Stimulated activated CD8-positive, alpha-beta memory T cell treated with anti-CD3 and anti-CD28 coated beads, Interleukin-12 subunit alpha, Interleukin-12 subunit beta, amount 100 ng/mL, for 24 hours (primary cell): ENCODE results near the gene ZNF576.
"Not testable (repeated sequence)": the region's sequence is repeated elsewhere in the genome, so short reads cannot be mapped to it uniquely, and the experiment has no call there.

Experiments
- DNase-seq: peaks from one replicate; pipeline ENCODE4 v3.0.0-alpha.2; 2020; ENCODE audit errors: extremely low read depth

The ZNF576 gene

DNA sequence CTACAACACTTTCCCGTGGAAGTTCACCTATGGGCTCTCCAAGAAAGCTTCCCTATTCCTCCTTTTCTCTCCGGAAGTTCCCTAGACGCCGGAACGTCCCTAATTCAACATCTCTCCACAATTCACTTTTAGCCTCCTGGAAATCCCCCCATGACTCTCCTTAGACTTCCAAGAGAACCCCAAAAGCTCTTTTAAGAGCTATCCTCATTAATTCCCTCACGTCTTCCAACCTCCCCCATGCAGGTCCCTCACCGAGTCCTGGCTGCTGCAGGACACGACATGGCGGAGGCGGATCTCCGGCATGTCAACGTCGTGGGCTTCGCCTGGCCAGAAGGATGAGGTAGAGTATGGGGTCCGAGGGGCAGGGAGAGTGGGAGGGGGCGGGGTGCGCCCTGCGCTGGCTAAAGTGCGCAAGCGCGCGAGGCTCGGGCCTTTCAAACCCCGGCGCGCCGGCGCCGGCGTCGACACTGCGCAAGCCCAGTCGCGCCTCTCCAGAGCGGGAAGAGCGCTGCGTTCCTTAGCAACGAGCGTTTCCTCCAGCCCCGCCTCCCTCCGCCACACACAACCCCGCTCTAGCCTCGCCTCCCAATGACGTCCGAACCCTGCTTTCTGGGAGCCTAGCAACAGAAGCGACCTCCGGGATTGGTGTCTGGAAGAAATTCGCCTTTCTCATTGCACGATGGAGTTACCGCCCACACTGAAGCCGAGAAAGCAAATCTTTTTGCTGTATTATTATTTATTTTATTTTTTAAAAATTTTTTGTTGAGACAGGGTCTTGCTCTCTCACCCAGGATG, 21.0 kb upstream of the ZNF576 start, which contains the start of the genes PINLYP and XRCC1:
PINLYP (plus strand) TSS at position 646 of the 795 bp plus-strand sequence. CDS start 1,391 bp downstream, outside the sequence.
XRCC1 (minus strand) TSS at position 372 of the 795 bp plus-strand sequence; CDS start at position 303, 69 bp downstream.
- peak; percentile 95 for DNase-seq

DNA sequence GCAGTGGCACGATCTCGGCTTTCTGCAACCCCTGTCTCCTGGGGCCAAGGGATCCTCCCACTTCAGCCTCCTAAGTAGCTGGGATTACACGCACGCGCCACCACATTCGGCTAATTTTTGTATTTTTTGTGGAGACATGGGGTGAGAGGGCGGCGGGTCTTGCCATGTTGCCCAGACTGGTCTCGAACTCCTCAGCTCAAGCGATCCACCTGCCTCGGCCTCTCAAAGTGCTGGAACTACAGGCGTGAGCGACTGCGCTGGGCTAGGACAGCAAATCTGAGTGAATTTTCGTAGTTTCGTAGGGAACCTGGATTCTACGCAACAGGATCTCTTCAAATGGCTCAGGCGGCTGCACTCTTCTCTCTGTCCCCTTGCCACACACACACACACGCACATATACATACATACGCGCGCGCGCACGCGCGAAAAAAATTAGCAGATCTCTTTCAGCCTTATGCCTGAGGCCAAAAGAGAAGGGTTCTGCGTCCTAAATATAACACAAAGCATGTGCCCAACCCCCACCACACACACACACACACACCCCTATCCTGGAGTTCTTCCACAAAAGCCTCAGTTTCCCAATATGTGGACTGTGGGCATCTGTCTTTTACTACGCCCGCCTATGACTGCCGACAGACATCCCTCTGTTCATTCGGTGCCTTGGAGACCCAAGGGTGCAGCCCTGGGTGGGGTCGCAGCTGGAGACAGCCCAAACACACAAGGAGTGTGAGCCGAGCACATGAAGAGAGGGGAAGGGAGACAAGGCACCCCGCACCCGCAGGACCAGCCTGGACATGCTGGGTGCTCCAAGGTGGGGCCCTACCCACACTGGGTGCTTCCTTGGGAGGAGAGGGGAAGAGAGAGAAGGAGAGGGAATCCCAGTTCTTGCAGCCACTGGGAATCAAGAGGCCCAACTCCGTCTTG, 20.2 kb upstream of the ZNF576 start:
- DNase-seq = no peak

DNA sequence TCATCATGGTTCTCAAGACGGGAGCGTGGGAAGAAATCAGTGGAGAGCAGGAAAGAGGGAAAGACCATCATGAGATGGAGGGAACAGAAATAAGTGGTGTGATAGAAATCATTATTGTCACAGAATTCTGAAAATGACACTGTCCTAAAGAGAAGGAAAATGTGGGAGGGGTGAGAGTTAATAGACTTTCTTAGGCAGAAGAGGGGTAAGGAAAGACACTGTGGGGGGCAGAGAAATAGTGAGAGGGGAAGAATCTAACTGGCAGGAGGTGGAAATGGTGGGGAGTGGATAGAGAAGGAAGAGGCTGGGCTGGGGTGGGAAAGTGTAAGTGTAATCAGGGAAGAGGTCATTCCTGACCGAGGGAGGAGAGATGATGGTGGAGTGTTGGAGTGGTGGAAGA, 17.6 kb upstream of the ZNF576 start:
- DNase-seq = no peak

DNA sequence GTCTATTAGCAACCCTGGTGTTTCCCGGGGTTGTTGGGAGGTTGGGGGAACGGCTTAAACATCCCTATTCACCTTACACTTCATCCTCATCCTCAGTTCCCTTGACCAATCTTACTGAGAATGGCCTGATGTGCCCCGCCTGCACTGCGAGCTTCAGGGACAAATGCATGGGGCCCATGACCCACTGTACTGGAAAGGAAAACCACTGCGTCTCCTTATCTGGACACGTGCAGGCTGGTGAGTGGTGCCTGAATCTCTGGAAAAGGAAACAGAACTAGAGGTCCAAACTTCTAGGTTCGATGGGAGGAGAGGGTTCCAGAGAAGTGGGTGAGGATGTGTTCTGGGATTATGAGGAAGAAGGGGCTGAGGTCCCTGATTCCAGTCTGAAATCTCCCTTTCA, 14.9 kb upstream of the ZNF576 start:
- no peak for DNase-seq

DNA sequence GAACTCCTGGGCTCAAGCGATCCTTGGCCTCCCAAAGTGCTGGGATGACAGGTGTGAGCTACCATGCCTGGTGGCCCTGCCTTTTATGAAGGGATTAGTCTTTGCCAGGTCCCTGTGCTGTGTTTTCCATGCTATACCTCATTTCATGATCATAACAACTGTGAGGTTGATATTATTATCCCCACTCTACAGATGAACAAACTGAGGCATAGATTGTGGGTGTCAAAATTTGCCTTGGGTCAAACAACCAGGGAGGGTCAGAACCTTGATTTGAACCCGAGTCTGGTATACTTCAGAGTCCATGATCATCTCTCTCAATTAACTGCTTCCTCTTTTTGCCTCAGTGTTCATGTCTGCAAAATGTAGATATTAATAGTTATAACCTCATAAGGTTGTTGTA, 13.9 kb upstream of the ZNF576 start:
- DNase-seq = no peak

DNA sequence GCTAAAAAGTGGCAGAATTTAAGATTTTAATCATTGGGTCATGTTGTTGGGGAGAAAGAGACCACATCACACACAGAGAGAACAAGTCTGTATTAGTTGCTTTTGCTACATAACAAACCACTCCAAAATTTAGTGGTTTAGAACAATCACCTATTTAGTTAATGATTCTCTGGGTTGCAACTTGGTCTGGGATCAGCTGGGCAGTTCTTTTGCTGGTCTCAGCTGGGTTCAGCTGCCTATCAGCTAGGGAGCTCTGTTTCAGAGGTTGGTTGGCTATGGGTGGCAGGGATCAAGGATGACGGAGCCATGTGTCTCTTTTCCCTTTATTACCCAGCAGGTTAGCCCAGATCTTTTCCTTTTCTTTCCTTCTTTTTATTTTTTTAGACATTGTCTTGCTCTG, 11.9 kb upstream of the ZNF576 start:
- DNase-seq = no peak

DNA sequence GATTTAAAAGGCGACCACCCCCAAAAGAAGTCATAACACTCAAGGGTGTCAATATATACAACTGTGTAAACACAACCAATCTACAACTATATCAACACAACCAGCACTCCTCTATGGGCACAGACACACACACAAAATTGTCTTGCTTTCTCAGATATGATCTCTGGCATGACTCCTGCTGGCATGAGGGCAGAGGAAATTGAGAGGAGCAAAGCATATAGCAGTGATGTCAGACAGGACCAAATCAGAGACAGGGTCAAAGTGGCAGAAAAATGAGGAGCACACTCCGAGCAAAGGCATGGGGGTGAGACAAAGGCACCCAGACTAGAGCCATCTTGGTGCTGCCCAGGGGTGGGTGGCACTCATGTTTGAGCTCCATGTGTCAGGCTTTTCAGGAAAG, 10.0 kb upstream of the ZNF576 start:
- DNase-seq = no peak

DNA sequence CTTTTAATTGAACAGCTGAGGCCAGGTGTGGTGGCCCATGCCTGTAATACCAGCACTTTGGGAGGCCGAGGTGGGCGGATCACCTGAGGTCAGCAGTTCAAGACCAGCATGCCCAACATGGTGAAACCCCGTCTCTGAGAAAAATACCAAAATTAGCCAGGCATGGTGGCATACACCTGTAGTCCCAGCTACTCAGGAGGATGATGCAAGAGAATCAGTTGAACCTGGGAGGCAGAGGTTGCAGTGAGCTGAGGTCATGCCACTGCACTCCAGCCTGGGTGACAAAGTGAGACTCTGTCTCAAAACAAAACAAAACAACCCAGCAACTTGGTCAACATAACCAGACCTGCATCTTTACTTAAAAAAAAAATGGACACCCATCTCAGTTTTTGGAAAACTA, 9.4 kb upstream of the ZNF576 start:
- DNase-seq = not testable (repeated sequence)

DNA sequence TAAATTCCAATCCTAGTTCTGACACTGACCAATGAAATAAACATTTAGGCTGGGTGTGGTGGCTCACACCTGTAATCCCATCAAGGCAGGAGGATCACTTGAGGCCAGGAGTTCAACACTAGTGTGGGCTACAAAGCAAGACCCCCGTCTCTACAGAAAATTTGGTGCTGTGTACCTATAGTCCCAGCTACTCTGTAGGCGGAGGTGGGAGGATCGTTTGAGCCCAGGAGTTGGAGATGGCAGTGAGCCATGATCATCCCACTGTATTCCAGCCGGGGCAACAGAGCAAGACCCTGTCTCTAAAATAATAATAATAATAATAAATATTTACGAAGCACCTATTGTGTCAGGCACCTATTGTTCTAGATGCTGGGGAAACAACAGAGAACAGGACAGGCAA, 7.1 kb upstream of the ZNF576 start:
- DNase-seq = no peak

DNA sequence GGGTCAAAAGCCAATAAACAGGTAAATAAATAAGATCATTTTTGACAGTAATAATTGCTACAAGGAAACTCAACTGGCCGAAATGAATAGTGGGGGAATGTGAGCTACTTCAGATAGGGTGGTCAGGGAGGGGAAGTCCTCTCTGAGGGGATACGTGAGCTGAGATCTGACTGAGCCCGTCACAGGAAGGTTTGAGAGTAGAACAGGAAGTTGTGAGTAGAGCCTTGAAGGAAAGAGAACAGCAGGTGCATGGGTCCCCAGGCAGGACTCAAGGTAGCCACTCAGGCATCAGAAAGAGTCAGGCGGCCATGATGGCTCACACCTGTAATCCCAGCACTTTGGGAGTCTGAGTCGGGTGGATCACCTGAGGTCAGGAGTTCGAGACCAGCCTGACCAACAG, 6.7 kb upstream of the ZNF576 start:
- DNase-seq = no peak

DNA sequence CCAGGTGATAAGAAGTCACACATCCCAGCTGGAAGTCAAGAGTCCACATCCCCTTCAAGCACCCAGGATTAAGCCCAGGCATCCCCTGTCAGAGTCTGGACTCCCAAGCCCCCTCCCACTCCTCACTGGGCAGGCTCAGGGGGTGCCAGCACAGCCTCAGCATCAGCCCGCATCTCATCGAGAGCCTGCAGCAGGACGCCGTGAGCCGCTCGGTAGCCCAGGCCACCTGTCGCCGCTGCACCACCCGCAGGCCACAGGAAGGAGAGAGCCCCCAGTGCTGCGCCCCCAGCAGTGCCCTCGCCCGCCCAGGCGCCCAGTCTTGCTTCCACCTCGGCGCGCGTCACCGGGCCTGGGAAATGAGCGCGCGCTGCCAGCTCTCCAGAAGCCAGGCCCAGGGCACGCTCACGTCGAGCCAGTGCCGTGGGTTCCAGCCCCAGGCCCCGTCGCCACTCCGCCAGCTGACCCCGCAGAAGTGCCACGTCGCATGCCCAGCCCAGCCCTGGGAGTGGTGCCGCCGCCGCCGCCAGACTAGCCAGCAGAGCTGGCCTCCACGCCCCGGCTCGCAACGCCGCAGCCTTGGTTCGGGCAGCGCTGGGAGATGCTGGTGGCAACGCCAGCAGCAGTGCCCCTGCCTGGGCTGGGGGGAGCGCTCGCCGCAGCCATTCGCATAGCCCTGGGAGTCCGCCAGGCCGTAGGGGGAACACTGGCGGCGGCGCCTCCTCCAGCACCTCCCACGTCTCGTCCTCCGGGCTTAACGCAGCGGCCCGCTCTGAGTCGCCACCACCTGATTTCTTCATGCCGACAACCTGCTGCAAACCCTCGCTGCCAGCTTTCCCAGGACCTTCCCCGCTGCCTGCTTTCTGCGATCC, 4.3 kb upstream of the ZNF576 start:
- DNase-seq = no peak

DNA sequence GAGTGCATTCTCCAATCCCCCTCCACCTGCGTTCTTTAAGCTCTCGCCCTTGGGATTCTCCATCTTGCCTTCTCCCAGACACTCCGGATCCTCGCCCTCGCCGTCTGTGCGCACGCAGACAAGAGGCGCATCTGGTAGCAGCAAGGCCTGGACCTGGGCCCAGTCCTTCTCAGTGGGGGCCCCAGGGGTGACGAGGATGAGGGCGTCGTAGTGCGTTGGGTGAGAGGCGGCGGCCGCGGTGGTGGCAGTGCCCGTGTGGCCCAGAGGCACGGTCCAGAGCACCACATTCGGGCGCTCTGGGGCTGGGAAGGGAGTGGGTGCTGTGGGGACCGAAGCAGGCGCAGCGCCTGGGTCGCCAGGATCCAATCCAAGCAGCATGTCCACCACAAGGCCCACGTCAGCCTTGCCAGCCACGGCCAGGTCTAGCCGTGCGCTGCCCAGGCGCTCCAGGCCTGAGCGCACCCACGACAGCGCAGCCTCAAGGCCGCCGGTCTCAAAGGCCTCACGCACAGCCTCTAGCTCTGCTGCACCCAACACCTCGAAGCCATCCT, 3.5 kb upstream of the ZNF576 start:
- DNase-seq = no peak

DNA sequence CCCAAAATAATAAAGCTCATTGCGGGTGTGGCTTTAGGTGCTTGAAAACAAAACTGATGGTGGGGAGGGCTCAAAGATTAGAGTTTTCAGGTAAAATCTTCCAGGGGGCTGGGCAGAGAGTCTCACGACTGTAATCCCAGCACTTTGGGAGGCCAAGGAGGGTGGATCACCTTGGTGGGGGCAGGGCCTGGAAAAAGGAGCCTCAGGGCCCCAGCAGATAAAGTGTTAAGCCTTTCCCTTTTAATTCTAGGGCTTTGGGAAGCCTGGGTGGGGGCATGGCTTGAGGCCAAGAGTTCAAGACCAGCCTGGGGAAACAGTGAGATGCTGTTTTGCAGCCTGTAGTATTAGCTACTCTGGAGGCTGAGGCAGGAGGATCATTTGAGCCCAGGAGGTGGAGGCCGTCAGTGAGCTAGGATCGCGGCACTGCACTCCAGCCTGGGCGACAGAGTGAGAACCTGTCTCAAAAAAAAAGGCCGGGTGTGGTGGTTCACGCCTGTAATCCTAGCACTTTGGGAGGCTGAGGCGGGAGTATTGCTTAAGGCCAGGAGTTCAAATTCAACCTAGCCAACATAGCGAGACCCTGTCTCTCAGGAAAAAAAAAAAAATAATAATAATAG, 2.2 kb upstream of the ZNF576 start:
- DNase-seq = no peak

DNA sequence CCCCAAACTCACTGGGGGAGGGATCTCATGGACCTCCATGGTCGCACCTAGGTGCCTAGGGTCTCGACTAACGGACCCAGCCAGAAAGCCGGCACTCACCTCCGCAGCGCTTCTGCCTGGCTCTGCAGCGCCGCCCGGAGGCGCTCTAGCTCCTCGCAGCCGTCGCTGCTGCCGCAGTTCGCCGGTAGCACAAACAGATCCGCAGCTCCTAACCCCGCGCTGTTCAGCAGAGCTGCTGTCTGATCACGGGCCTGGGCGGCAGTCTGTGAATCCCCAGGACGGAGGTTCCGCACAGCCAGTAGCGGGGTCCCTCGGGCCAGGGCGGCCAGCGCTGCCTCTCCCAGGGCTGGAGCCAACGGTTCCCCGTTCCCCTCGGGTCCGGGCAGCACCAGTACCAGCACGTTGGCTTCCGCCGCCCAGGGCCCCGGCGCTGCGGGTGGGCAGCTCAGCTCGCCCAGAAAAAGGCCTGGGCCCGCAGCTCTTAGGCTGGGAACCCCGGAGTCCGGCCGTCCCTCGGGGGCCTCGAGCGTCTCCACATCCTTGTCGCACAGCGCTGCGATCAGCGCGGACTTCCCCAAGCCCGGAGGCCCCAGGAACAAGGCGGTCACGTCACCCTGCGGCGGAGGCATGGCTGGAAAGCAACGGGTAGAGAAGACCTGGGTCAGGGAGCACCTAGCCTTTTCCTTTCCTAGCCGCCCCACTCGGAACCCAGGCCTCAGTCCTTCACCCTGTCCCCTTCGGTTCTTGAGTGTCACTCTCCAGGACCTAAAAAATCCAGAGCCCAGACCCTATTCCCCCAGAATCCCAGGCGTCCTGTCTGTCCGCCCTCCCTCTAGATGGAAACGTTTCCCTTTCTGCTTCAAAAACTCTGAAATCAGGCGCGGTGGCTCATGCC, 1.4 kb upstream of the ZNF576 start:
- DNase-seq = peak; percentile 9

DNA sequence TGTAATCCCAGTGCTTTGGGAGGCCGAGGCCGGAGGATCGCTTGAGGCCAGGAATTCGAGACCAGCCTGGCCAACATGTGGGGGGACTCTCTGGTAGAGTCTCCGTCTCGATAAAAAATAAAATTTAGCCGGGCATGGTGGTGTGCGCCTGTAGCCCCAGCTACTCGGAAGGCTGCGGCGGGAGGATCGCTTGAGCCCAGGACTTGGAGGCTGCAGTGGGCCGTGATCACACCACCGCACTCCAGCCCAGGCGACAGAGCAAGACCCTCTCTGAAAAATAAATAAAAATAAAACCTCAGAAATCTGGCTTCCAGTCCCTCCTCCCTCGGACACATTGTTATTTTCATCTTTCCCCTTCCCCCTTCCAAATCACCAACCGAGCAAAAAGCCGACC, 793 bp upstream of the ZNF576 start:
- no peak for DNase-seq

DNA sequence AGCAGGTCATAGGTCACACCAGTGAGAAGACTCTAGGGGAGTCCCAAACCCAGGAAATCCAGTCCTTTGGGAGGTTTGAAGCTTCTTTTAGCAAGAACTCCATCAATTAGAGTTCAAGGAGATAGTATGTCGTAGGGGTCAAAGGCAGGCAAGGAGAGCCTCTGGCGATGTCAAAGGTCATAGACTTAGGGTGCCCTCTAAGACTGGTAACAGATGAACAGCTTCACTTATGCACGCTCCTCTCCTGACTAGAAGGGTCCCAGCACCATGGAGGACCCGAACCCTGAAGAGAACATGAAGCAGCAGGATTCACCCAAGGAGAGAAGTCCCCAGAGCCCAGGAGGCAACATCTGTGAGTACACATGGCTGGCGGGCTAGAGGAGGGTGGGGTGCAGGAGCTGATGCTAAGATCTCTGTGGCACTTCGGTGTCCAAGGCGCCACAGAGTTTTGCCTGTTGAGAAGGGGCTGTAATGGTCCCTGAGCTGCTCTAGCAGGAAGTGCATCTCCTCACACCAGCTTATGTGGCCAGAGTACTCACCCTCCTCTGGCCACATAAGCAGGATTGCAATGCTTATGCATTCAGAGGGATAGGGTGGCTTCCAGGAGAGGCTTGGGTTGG, 557 bp downstream of the ZNF576 start:
- DNase-seq = no peak

DNA sequence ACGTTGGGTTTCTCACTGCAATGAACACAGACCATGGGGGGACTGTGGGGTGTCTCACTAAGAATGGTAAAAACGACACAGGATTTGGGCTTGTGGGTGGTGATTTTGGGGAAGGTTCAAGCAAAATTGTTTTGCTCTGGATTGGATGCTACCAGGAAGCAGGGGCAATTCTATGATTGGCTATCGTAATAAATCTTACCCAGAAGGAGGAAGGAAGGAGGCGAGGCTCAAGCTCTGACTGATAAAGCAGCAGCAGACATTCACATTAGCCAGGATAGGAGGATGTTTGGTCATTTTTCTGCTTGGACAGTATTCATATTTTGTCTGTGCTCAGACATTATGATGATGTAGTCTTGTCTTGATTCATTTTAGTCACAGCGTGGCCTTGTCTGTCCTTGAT, 1.5 kb downstream of the ZNF576 start:
- DNase-seq = no peak

DNA sequence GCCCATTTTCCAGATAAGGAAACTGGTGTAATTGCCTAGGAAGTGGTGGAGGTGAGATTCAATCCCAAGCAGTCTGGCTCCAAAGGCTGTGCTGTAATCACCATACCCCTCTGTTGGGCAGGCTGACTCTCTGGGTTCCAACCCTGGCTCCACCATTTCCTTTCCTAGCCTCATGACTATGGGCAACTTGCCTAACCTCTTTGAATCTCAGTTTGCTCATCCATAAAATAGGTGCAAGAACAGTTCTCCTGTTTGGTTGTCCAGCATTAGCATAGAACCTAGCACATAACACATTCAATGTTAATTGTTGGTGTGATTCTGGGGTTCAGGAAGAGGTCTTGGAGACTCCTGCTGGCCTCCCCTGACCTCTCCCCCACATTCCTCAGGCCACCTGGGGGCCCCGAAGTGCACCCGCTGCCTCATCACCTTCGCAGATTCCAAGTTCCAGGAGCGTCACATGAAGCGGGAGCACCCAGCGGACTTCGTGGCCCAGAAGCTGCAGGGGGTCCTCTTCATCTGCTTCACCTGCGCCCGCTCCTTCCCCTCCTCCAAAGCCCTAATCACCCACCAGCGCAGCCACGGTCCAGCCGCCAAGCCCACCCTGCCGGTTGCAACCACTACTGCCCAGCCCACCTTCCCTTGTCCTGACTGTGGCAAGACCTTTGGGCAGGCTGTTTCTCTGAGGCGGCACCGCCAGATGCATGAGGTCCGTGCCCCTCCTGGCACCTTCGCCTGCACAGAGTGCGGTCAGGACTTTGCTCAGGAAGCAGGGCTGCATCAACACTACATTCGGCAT, 2.2 kb downstream of the ZNF576 start:
- DNase-seq = no peak
